ENCODE measurements around the gene MAP2K4.
A peak's percentile ranks its signal among the peaks of the same experiment; 100 is the strongest.
"Not testable (repeated sequence)": the region's sequence is repeated elsewhere in the genome, so short reads cannot be mapped to it uniquely, and the experiment has no call there.

The MAP2K4 gene

DNA sequence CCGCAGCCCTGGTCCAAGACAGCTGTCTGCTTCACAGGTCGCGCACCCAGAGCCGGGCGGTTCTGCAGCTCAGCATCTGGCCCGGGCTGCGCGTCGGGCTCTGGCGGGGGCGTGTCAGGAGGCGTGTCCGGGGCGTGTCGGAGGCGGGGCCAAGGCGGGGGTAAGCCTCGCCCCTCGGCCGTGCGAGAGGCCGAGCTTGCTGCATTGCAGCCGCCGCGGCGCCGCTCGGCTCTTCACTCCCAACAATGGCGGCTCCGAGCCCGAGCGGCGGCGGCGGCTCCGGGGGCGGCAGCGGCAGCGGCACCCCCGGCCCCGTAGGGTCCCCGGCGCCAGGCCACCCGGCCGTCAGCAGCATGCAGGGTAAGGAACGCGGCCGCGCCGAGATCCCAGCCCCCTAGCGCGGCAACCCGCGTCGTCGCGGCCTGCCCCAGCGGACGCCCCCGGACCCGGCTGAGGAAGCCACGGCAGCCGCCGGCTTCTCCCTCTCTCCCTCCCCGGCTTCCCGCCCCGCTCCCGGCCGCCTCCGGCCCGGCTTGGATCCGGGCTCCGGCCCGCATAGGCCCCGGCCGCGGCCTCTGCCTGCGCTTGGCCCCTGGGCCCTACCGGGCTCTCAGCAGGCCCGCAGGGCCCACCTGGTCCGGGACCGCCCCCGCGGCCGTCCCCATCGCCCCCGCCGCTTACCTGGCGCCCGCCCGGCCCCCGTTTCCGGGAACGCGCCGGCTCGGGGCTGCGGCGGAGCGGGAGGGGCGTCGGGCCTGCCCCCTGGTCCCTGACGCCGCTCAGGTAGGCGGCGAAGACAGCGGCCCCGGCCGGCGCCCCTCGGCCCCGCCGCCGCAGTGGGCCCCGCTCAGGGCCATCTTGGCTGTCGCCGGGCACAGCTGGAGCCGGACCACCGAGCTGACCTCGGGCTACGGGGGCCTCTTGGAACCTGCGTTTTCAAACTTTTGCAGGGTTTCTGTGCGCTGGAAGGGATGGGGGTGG is at the start of gene MAP2K4:
MAP2K4 (plus strand) TSS at position 236 of the 981 bp plus-strand sequence; CDS start at position 246, 10 bp downstream.
- Histone ChIP-seq H3F3A (ENCODE audit: control insufficient read depth, insufficient read depth) (no peaks in the 10 kb centered on the region), H3K4me2 (ENCODE audit: low read length) (peak within 1 kb of the TSS; percentile 71), H3K4me3 (ENCODE audit: low read length) (peak within 1 kb of the TSS; percentile 80), H3K9me2 (replicated peaks; ENCODE audit: control insufficient read depth, low read length) (no peaks in the 10 kb centered on the region), H3K36me3 (ENCODE audit: control insufficient read depth, low read length) (peaks cover 5% of the 10 kb centered on the region; the same call in 1 of the 2 replicates), H3K9me3 (ENCODE audit: control insufficient read depth, insufficient read depth, low read length) (no peaks in the 10 kb centered on the region), H4K20me1 (ENCODE audit: control insufficient read depth, insufficient read depth, low read depth, low read length) (peaks cover 14% of the 10 kb centered on the region), H3K27ac (ENCODE audit: low read depth, low read length) (peak within 1 kb of the TSS; percentile 30), H3K4me1 (ENCODE audit: control insufficient read depth, low read length) (peaks cover 19% of the 10 kb centered on the region), H3K79me2 (ENCODE audit: control insufficient read depth, low read length) (peaks cover 48% of the 10 kb centered on the region), H3K27me3 (ENCODE audit: control insufficient read depth, low read length) (peaks cover 11% of the 10 kb centered on the region)
- no peak for TF ChIP-seq EZH2phosphoT487 (IDR thresholded peaks at IDR 0.05; ENCODE audit: borderline replicate concordance, low read length)
- TF ChIP-seq, protein P1, sequence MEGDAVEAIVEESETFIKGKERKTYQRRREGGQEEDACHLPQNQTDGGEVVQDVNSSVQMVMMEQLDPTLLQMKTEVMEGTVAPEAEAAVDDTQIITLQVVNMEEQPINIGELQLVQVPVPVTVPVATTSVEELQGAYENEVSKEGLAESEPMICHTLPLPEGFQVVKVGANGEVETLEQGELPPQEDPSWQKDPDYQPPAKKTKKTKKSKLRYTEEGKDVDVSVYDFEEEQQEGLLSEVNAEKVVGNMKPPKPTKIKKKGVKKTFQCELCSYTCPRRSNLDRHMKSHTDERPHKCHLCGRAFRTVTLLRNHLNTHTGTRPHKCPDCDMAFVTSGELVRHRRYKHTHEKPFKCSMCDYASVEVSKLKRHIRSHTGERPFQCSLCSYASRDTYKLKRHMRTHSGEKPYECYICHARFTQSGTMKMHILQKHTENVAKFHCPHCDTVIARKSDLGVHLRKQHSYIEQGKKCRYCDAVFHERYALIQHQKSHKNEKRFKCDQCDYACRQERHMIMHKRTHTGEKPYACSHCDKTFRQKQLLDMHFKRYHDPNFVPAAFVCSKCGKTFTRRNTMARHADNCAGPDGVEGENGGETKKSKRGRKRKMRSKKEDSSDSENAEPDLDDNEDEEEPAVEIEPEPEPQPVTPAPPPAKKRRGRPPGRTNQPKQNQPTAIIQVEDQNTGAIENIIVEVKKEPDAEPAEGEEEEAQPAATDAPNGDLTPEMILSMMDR (IDR thresholded peaks at IDR 0.05; ENCODE audit: low read depth, low read length, poor library complexity, severe bottlenecking): no peak

DNA sequence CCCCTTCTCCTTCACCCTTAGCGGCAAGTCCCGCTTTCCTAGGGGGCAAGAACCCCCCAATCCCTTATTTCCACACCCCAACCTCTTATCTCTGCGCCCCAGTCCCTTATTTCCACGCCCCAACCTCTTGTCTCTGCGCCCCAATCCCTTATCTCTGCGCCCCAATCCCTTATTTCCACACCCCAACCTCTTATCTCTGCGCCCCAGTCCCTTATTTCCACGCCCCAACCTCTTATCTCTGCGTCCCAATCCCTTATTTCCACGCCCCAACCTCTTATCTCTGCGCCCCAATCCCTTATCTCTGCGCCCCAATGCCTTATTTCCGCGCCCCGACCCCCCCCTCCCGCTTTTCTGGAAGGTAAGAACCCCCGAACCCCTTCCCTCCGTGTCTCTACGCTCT is 47.9 kb upstream of the MAP2K4 start:
- not testable (repeated sequence) for H3K27ac ChIP-seq (ENCODE audit: low read depth, low read length); H3K79me2 ChIP-seq (ENCODE audit: control insufficient read depth, low read length); H3K27me3 ChIP-seq (ENCODE audit: control insufficient read depth, low read length); H3F3A ChIP-seq (ENCODE audit: control insufficient read depth, insufficient read depth); H3K4me1 ChIP-seq (ENCODE audit: control insufficient read depth, low read length); H3K4me2 ChIP-seq (ENCODE audit: low read length); H3K9me2 ChIP-seq (replicated peaks; ENCODE audit: control insufficient read depth, low read length); H3K4me3 ChIP-seq (ENCODE audit: low read length); H4K20me1 ChIP-seq (ENCODE audit: control insufficient read depth, insufficient read depth, low read depth, low read length); H3K36me3 ChIP-seq (ENCODE audit: control insufficient read depth, low read length); H3K9me3 ChIP-seq (ENCODE audit: control insufficient read depth, insufficient read depth, low read length)

DNA sequence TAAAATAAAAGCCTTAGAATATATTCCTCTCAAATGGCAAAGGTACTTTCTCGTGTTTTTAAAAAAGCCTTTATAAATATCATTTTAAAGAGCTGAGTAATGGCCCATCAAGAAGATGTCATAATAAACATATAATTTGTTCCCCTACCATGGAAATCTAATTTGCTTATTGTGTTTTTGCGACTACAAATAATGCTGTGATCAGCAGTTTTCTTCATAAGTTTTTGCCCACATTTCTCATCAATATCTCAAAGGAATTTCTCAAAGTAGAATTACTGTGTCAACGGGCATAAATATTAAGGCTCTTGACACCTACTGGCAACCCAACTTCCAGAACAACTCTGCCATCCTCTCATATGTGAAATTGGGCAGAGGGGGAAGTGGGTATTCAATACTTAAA is 40.9 kb upstream of the MAP2K4 start:
- Histone ChIP-seq H3K27ac (ENCODE audit: low read depth, low read length) (no peak overlapping the region), H3K4me2 (ENCODE audit: low read length) (no peak overlapping the region), H3K79me2 (ENCODE audit: control insufficient read depth, low read length) (no peaks in the 10 kb centered on the region), H3K27me3 (ENCODE audit: control insufficient read depth, low read length) (no peaks in the 10 kb centered on the region), H3K9me3 (ENCODE audit: control insufficient read depth, insufficient read depth, low read length) (no peaks in the 10 kb centered on the region), H3K4me3 (ENCODE audit: low read length) (no peak overlapping the region), H4K20me1 (ENCODE audit: control insufficient read depth, insufficient read depth, low read depth, low read length) (no peaks in the 10 kb centered on the region), H3K9me2 (replicated peaks; ENCODE audit: control insufficient read depth, low read length) (no peaks in the 10 kb centered on the region), H3K4me1 (ENCODE audit: control insufficient read depth, low read length) (no peaks in the 10 kb centered on the region), H3F3A (ENCODE audit: control insufficient read depth, insufficient read depth) (no peaks in the 10 kb centered on the region), H3K36me3 (ENCODE audit: control insufficient read depth, low read length) (peaks cover 37% of the 10 kb centered on the region)
- TF ChIP-seq EZH2phosphoT487 (IDR thresholded peaks at IDR 0.05; ENCODE audit: borderline replicate concordance, low read length): no peak
- TF ChIP-seq, protein P1 (IDR thresholded peaks at IDR 0.05; ENCODE audit: low read depth, low read length, poor library complexity, severe bottlenecking): no peak

DNA sequence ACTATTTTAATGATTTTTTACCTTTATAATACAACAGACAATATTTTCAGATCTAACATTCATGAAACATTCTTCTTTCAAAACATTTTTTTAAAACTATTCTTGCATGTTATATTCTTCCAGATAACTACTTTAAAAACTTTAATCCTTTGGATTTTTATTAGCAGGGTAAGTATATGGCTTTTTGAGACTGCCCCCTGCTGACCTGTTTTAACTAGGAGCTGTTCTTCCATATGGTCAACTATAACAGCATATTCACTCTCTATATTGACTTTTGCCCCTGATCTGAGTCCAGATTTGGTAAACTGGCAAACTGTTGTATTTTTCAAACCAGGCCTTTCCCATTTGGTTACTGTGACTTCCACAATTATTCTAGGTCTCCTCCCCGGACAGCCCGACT is 39.9 kb upstream of the MAP2K4 start:
- no peak overlapping the region for H3K4me3 ChIP-seq (ENCODE audit: low read length)
- H3K79me2 ChIP-seq (ENCODE audit: control insufficient read depth, low read length): no peaks in the 10 kb centered on the region
- H3K36me3 ChIP-seq (ENCODE audit: control insufficient read depth, low read length): peaks cover 41% of the 10 kb centered on the region
- no peaks in the 10 kb centered on the region for H3K27me3 ChIP-seq (ENCODE audit: control insufficient read depth, low read length)
- no peak overlapping the region for H3K27ac ChIP-seq (ENCODE audit: low read depth, low read length)
- TF ChIP-seq, protein P1 (IDR thresholded peaks at IDR 0.05; ENCODE audit: low read depth, low read length, poor library complexity, severe bottlenecking): peak; percentile 39
- no peak for TF ChIP-seq EZH2phosphoT487 (IDR thresholded peaks at IDR 0.05; ENCODE audit: borderline replicate concordance, low read length)
- H3F3A ChIP-seq (ENCODE audit: control insufficient read depth, insufficient read depth): no peaks in the 10 kb centered on the region
- H3K4me1 ChIP-seq (ENCODE audit: control insufficient read depth, low read length): no peaks in the 10 kb centered on the region
- H4K20me1 ChIP-seq (ENCODE audit: control insufficient read depth, insufficient read depth, low read depth, low read length): no peaks in the 10 kb centered on the region
- H3K9me2 ChIP-seq (replicated peaks; ENCODE audit: control insufficient read depth, low read length): no peaks in the 10 kb centered on the region
- H3K4me2 ChIP-seq (ENCODE audit: low read length): no peak overlapping the region
- no peaks in the 10 kb centered on the region for H3K9me3 ChIP-seq (ENCODE audit: control insufficient read depth, insufficient read depth, low read length)
